Left ventricle myocardium inferior (tissue), 1 donor: ENCODE measurements around the gene ANAPC15. TPM values are rescaled to one million over a fixed set of nuclear protein-coding genes. Genes with fewer than 3 reads are reported as not detected.

Experiments used
- DNase-seq: peaks from one replicate; pipeline ENCODE4 v3.0.0-alpha.2; 2020
- H3K27ac ChIP-seq: fragments of 200-600 bp; replicated peaks from 2 replicates; pipeline ENCODE4 v1.8.0; 2021
- H3K27me3 ChIP-seq: fragments of 200-600 bp; 2 replicates; pipeline ENCODE4 v1.8.0; 2021; ENCODE audit warnings: low read depth
- H3K36me3 ChIP-seq: fragments of 200-600 bp; 2 replicates; pipeline ENCODE4 v1.8.0; 2021
- H3K4me1 ChIP-seq: fragments of 200-600 bp; 2 replicates; pipeline ENCODE4 v1.8.0; 2021
- H3K4me3 ChIP-seq: fragments of 200-600 bp; 2 replicates; pipeline ENCODE4 v1.8.0; 2021; ENCODE audit warnings: mild to moderate bottlenecking, moderate library complexity
- H3K9me3 ChIP-seq: fragments of 200-600 bp; replicated peaks from 2 replicates; pipeline ENCODE4 v1.8.0; 2021
- CTCF ChIP-seq: fragments of 200-600 bp; IDR thresholded peaks from 2 replicates; pipeline ENCODE4 v1.8.0; 2021; ENCODE audit warnings: antibody characterized with exemption, mild to moderate bottlenecking, borderline replicate concordance
- intact Hi-C: fragments of 100-400 bp; cut with micrococcal nuclease; formaldehyde crosslinking; loops from one replicate; pipeline ENCODE4 v1.11.0; 2022
- total RNA-seq: library from RNA; stranded (reverse); fragmentation: NEBNext Ultra II Directional; extraction: Animal tissue kit (Norgen Biotek cat#: 25700); gene quantifications from one replicate; pipeline ENCODE4 v1.2.1, GENCODE V29; 2021
- donor health status: DM: no; HTN: yes; CAD: no; lungs with severe emphysema.

ANAPC15 gene
- total RNA-seq, 1 donor from 2014 or later = 43.9 TPM

GRCh38 chr11:72132646-72133045 is 20.2 kb upstream of the ANAPC15 start:
- H3K4me1 ChIP-seq = no peaks in the 10 kb centered on the region
- no peak overlapping the region for H3K27ac ChIP-seq
- no peak for TF ChIP-seq CTCF
- intact Hi-C loops = no loop called here
- no peak overlapping the region for H3K4me3 ChIP-seq
- no peak for DNase-seq
- no peaks in the 10 kb centered on the region for H3K9me3 ChIP-seq
- no peaks in the 10 kb centered on the region for H3K36me3 ChIP-seq
- H3K27me3 ChIP-seq = peaks cover 9% of the 10 kb centered on the region

DNA sequence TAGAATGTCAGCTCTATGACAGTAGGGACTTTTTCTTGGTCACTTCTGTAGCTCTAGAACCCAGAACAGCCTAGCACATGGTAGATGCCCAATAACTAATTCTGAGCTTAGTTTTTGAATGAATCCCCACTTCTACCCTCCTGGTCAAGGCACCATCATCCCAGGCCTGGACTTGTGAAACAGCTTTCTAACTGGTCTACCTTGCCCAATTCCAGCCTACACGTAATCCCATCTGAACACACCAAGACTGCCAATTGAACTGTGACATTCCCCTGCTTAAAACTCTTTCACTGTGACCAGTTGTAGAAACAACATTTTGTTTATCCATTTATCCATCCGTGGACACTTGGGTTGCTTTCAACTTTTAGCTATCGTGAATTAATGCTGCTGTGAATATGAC is 16.9 kb upstream of the ANAPC15 start:
- no peaks in the 10 kb centered on the region for H3K4me1 ChIP-seq
- intact Hi-C loops = no loop called here
- no peak for TF ChIP-seq CTCF

DNA sequence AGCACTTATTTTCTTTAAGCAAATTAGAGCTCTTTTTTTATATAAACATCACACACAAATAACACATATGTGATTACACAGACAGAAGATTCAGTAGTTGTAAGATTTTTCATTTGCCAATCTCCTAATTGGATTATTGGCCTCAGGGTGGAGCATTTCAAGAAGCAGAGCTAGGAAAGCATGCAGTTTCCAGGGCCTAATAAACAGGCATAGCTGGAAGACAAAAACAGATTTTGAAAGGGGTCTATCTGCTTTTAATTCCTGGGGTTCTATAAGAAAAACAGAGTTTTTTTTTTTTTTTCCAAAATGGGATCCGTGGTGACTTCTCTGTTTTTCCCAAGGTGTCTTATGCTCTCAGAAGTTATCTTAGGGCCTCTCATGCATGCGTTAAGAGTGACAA is 15.4 kb upstream of the ANAPC15 start:
- TF ChIP-seq CTCF = no peak
- Histone ChIP-seq H3K27me3 (peaks cover 6% of the 10 kb centered on the region), H3K4me3 (no peak overlapping the region), H3K4me1 (no peaks in the 10 kb centered on the region), H3K27ac (no peak overlapping the region), H3K9me3 (no peaks in the 10 kb centered on the region), H3K36me3 (no peaks in the 10 kb centered on the region)
- intact Hi-C loops = no loop called here
- DNase-seq = no peak

More for the DNA sequence above, 16.9 kb upstream of the ANAPC15 start:
- peaks cover 9% of the 10 kb centered on the region for H3K27me3 ChIP-seq
- no peaks in the 10 kb centered on the region for H3K9me3 ChIP-seq
- no peaks in the 10 kb centered on the region for H3K36me3 ChIP-seq
- no peak overlapping the region for H3K27ac ChIP-seq
- no peak overlapping the region for H3K4me3 ChIP-seq
- DNase-seq = no peak

GRCh38 chr11:72125956-72126355 is 13.5 kb upstream of the ANAPC15 start:
- no peaks in the 10 kb centered on the region for H3K36me3 ChIP-seq
- peaks cover 9% of the 10 kb centered on the region for H3K27me3 ChIP-seq
- no peaks in the 10 kb centered on the region for H3K4me1 ChIP-seq
- H3K27ac ChIP-seq = no peak overlapping the region
- no peak overlapping the region for H3K4me3 ChIP-seq
- intact Hi-C loops = no loop called here
- DNase-seq = no peak
- H3K9me3 ChIP-seq = no peaks in the 10 kb centered on the region
- no peak for TF ChIP-seq CTCF

GRCh38 chr11:72124046-72124445 is 11.6 kb upstream of the ANAPC15 start:
- Histone ChIP-seq H3K4me1 (no peaks in the 10 kb centered on the region), H3K9me3 (no peaks in the 10 kb centered on the region), H3K36me3 (no peaks in the 10 kb centered on the region), H3K27ac (no peak overlapping the region), H3K27me3 (peaks cover 15% of the 10 kb centered on the region), H3K4me3 (no peak overlapping the region)
- no peak for DNase-seq
- intact Hi-C loops = no loop called here
- no peak for TF ChIP-seq CTCF
